HG03108 (cell line): ENCODE measurements around the gene ETNK1.
A peak's percentile ranks its signal among the peaks of the same experiment; 100 is the strongest.
"Not testable (repeated sequence)": the region's sequence is repeated elsewhere in the genome, so short reads cannot be mapped to it uniquely, and the experiment has no call there.

Source experiments
- ATAC-seq: cut with Tn5 transposase; IDR thresholded peaks from one replicate; pipeline ENCODE4 v1.9.1; 2021; ENCODE audit warnings: moderate library complexity; ENCODE audit not compliant: unreplicated experiment

Gene ETNK1

GRCh38 chr12:22684140-22685118, 59.5 kb downstream of the ETNK1 start:
- no peak for ATAC-seq

DNA sequence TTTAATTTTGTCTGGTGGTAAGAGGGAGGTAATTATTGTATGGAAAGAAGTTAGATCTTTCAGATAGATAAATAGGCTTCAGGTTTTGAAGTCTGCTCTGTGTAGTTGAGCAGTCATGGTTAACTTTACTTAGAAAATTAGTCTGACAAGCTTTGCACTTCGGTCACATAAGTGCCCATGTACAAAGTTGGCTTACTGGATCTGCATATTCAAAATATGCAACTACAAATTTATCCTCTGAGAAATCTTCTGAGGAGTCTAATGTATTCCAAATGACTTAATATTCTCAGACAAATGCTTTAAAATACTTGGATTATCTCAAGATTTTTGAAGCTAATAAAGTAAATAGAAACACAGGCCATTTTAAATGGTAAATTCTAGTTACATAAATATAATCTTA, 61.2 kb downstream of the ETNK1 start:
- no peak for ATAC-seq

DNA sequence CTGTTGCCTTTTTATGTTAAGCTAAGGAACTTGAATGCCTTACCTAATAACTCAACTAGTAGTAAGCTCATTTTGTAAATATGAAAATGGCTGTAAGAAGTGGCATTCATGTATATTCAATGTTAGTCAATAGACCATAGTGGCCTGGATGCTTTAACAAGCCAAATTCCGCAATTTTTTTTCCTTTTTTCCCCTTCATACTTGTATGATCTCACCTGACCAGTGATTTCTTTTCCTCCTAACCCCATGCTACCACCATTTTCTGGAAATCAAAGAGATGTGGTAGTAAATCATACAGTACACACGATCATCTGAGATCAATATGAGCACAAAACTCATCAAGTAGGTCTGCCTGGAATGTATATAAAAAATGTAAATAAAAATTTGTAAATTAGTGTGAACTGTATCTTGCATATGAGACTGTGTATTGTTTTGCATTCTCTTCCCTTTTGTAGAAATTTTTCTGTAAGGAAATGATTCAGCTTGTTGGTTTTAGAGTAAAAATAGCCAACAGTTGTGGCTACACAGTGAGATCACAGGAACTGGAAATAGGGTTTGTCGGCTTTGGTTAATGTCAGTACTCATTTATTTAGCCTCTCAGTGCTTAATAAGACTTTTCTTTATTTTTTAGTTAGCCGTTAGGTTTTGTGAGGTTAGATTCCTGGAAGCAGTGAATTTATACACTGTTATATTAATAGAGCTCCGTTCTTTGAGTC, 62.5 kb downstream of the ETNK1 start:
- peak; percentile 64 for ATAC-seq

GRCh38 chr12:22689876-22690275, 64.9 kb downstream of the ETNK1 start:
- ATAC-seq = no peak

DNA sequence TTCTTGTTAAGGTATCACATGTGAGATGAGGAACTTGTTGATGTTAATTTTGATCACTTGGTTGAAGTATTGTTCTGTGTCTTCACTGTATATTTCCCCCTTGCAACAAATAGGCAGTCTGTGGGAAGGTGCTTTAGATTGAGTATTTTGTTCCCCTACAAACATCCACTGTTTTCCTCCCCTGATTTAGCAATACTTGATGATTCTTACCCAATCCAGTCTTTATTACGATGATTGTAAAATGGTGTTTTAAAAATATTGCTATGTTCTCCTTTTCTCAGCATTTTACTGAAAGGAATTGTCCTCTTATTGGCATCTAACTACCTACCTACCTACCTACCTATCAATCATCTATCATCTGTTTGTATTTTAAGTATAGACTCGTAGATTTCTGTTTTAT, 66.3 kb downstream of the ETNK1 start:
- ATAC-seq = no peak

- ATAC-seq = not testable (repeated sequence)
These were observed 67.5 kb downstream of the ETNK1 start for GRCh38 chr12:22692467-22692866.

GRCh38 chr12:22692964-22693555, 68.1 kb downstream of the ETNK1 start:
- no peak for ATAC-seq

DNA sequence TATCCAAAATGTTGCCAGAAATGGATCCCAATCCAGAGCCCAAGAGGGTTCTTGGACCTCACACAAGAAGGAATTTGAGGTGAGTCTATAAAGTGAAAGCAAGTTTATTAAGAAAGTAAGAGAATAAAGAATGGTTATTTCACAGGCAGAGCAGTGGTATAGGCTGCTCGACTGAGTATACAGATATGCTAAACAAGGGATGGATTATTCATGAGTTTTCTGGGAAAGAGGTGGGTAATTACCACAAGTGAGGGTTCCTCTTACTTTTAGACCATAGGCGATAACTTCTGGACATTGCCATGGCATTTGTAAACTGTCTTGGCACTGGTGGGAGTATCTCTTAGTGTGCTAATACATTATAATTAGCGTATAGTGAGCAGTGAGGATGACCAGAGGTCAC, 73.6 kb downstream of the ETNK1 start:
- ATAC-seq = no peak

- not testable (repeated sequence) for ATAC-seq
These were observed 74.7 kb downstream of the ETNK1 start for GRCh38 chr12:22699705-22700104.

GRCh38 chr12:22700106-22700505, 75.1 kb downstream of the ETNK1 start:
- ATAC-seq = no peak

- not testable (repeated sequence) for ATAC-seq
These were observed 76.3 kb downstream of the ETNK1 start for GRCh38 chr12:22701216-22701809.

DNA sequence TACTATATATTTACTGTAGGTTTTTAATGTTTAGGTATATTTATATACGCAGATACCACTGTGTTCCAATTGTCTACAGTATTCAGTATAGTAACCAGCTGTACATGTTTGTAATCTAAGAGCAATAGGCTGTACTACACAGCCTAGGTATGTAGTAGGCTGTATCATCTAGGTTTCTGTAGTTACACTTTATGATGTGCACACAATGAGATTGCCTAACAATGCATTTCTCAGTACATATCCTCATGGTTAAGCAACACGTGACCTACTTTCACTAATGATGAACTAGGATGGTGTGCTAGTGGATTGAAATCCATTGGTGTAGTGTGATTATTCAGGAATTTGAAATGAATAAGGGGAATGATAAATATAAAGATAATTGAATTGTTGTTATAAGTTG, 77.7 kb downstream of the ETNK1 start:
- no peak for ATAC-seq

DNA sequence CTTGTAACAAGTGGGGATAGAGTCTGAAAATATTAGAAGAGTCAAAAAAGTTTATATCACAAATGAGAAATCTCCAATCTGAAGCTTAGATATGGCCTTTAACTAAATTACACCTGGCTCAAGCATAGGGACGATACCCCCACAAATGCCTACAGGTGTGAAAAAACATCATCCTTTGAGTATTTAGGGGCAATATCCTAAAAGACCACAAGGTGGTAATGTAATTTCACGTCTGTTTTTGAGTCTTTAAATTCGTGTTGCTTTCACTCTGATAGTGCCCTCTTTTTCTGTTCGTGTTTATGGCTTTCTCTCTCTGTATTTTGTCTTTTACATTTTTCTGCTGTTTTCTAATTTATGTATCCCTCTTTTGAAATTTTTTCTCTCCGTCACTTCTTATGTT, 84.3 kb downstream of the ETNK1 start:
- no peak for ATAC-seq

GRCh38 chr12:22712083-22712482, 87.1 kb downstream of the ETNK1 start:
- ATAC-seq = no peak

DNA sequence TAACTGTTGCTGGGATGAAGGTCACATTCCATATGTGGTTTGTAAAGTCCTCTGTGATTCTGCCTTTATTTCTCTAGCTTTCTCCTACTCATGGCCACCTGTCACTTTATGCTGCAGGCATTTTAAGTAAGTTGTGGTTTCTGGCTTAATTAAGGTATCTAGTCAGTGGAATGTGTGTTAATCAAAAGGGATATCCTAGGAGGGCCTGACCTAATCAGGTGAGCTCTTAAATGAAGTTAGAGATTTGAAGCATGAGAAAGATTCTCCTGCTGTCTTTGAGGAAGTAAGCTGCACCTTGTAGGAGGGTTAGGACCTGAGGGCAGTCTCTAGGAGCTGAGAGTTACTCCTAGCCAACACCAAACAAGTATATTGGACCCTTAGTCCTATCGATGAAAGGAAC, 90.3 kb downstream of the ETNK1 start:
- no peak for ATAC-seq

- ATAC-seq = no peak
These were observed 94.8 kb downstream of the ETNK1 start for GRCh38 chr12:22719745-22720144.

DNA sequence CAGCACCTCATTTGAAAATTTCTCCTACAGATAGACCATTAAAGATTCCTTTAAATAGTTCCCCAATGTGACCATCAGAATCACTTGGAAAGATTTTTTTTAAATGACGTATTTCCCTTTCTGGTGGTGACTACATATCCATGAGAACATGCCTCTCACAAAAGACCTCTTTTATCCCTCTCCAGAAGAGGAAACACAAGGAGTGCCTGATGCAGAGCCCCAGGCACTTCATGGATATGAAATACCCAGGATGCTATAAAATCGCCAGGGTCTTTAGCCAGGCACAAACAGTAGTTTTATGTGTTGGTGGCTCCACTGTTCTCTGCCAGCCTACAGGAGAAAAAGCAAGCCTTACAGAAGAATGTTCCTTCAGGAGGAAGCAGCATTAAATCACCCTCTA, 97.1 kb downstream of the ETNK1 start:
- no peak for ATAC-seq

DNA sequence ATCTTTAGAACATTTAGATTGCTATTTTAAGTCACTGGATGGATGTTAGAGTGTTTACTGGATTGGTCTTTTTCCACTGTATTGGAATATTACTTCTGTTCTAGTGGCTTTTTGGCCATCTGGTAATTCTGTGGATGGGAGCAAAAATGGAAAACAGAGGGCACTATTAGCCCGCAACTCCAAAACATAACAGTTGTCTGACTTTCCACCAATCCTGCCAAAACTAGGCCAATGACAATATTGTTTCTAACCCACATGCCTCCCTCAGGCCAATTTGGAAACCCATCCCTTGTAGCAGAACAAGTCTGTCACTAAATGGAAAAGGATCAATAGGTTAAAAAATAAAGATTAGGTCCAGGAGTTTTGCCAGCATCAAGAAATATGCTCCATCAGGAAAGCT, 97.8 kb downstream of the ETNK1 start:
- ATAC-seq = no peak

DNA sequence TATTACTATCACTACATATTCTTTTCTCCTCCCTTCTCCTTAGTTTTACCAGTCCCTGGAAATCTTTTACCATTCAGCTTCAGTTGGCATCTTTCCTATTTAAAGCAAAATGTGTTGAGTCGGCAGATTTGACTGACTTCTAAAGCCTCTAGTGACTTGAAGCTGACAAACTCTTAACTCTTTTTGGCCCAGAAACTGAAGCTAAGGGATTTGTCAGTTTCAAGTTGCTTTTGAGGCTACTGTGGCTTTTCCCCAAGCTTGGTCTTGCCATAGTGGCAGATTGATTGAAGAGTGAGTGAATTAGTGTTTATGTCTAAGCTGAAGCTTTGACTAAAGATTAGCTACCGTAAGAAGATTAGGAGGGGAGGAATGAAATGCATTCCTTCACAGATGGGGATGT, 104.0 kb downstream of the ETNK1 start:
- no peak for ATAC-seq

GRCh38 chr12:22729431-22729956, 104.5 kb downstream of the ETNK1 start:
- no peak for ATAC-seq

GRCh38 chr12:22729957-22730443, 105.0 kb downstream of the ETNK1 start:
- no peak for ATAC-seq
